Measurements from ENCODE around the gene NSMCE4A.
"Not testable (repeated sequence)": the region's sequence is repeated elsewhere in the genome, so short reads cannot be mapped to it uniquely, and the experiment has no call there.

Gene NSMCE4A

DNA sequence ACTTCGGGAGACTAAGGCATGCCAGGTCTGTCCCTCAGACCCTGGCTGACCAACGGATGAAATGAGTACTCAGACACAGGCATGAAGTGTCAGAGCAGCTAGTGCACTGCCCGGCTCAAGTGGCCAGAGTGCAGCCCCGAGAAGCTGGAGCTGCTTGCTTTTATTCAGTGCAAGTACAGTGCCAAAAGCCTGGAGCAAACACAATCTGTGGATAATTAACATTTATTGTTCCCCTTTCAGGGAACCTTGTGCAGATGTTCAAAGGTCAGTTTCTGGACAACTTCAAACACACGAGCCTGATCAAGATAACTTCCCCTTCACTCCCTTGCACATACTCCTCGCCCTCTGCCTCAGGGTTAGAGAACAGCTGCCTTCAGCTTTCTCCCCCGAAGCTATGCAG is 39.3 kb downstream of the NSMCE4A start:
- DNase-seq: peak; percentile 47 to 60

DNA sequence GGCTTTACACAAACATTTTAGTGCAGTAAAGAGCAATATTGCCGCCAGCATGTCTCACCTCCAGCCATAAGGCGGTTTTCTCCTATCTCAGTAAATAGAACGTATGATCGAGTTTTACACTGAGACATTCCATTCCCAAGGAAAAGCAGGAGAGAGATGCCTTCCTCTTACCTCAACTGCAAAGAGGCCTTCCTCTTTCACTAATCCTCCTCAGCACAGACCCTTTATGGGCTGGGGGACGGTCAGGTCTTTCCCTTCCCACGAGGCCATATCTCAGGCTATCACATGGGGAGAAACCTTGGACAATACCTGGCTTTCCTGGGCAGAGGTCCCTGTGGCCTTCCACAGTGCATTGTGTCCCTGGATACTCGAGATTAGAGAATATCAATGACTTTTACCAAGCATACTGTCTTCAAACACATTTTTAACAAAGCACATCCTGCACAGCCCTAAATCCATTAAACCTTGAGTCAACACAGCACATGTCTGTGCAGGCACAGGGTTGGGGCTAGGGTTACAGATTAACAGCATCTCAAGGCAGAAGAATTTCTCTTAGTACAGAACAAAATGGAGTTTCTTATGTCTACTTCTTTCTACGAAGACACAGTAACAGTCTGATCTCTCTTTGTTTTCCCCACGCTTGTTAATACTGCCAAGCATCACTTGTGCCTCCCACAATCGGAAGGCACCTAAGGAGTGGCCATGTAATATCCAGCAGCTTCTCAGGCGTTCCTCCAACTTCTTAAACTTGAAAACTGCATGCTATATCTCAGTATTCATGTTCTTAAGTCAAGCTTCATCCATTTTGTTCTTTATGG is 44.5 kb downstream of the NSMCE4A start:
- DNase-seq: not testable (repeated sequence)

DNA sequence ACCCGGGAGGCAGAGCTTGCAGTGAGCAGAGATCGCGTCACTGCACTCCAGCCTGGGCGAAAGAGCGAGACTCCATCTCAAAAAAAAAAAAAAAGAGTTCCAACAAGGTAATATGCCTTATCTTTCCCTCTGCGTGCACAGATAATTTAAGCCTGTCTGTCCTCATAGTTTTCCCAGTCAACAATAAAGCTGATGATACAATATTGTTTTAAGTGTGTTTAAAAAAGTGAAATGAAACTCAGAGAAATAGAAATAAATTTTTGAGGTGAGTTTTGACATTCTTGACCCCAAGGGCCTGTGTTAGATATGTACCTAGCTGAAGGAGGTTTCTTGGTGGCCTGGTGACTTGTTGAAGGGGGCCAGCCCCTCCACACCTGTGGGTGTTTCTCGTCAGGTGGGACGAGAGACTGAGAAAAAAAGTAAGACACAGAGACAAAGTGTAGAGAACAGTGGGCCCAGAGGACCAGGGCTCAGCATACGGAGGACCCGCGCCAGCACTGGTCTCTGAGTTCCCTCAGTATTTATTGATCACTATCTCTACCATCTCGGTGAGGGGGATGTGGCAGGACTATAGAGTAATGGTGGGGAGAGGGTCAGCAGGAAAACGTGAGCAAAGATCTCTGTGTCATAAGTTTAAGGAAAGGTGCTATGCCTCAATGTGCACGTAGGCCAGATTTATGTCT is 45.3 kb downstream of the NSMCE4A start:
- DNase-seq: not testable (repeated sequence)

DNA sequence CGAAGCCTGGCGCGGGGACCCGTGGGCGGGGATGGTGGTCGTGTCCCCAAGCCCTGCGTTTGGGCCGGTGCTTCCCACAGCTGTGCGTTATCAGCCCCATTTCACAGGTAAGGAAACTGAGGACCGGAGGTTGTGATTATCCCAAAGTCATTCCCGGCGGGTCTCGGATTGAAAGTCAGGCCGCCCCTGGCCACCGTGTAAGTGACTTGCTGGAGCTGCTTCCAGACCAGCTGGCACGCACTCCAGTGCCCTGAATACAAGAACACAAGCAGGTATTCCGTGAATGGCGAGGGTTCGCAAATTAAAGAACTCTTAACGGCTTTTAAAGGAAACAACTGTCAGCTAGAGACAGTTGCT is 46.5 kb downstream of the NSMCE4A start:
- peak in 1 of 2 experiments; percentile 19 for DNase-seq

DNA sequence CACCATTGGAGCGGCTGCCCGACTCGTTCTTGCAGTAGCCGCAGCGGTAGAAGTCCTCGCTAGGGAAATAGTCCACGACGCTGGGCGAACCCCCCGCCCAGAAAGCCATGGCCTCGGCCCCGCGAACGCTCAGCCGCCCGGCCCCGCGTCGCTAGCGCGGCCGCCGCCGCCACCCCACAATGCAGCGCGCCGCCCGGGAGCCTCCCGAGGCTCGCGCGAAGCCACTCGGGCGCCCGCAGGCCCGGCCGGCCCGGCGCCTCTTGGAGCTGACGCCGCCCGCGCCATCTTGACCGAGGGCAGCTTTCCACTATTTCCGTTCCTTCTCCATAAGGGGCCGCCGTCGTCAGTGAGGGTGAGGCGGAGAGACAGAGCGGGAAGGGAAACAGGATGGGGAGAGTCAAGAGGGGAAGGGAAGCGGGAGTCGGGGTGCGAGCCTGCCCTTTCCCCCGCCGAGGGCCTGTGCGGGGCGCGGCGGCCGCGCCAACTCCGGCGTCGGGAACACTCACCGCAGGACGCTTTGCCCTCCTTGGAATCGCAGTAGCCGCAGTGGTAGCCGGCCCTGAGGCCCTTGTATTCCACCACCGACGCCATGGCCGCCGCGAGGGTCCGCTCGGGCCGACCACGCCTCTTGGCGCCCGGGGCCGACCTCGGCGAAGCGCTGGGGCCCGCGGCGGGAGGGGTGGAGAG is 47.0 kb downstream of the NSMCE4A start, which contains the start of gene ATE1:
TSS of gene ATE1 (minus strand) at position 191 of the 687 bp plus-strand sequence. CDS start at position 109, 82 bp downstream.
- peak; percentile 94 to 96 for DNase-seq

DNA sequence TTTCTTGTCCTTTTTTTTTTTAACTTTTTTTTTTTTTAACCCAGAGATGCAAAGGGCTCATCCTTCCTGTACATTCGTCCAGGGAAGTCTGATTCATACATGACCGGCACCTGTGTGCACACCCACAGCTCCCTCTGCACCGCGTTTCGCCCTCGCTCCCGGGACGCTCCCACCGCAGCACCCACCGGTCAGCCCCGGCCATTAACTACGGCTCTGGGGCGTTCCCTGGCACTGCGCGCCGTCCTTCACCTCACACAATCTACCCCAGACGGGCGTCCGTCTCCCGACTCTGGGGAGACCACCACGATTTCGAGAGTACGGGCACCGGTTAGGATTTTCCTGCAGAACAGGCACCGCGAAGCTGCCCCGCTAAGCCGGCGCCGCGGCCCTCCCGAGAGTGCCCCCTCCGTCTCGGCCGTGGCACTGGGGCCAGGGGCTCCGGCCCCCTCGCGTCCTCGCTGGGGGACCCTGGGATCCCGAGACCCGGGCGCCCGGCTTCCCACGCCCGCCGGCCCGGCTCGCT is 47.6 kb downstream of the NSMCE4A start:
- DNase-seq: peak; percentile 61 to 62

DNA sequence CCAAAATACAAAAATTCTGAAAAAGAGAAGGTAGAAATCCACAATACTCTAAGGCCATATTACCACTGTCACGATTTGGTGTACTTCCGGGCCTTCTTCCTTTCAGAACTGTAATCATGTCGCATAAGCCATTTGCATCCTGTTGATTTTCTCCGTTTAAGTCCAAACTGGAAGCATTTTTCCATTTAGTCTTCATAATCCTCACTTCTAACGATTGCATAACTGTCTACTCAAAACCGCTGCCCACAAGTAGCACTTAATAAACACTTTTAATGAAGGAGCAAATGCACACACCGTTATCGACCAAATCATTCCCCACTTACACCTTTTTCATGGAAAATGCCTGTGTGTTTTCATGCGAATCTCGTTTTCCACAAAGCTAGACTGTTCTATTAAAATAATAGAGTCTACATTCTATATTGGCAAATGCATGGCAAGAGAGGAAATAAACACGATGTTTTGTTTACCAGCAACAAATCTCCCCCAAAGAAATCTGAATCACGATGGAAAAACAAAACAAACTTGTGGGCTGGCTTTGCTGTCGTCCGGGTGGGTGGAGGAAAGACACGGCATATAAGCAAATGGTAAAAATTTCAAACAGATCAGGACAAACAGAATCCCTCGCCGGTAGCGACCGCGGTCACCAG is 48.2 kb downstream of the NSMCE4A start:
- peak; percentile 62 to 63 for DNase-seq

DNA sequence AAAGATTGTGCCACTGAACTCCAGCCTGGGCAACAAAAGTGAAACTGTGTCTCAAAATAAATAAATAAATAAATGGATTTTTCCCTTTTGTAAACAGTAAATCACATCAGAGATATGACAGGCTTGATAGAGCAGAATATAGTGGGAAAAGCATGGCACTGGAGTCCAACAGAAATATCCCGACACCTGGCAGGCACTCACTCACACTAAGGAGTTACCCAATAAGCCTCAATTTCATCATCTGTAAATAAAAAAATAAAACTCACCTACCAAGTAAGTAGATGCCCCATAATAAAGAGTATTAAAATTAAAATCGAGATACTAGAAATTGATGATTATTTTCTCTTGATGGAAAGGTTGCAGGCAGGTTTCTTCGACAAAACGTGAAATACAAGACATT is 48.9 kb downstream of the NSMCE4A start:
- DNase-seq: no peak

DNA sequence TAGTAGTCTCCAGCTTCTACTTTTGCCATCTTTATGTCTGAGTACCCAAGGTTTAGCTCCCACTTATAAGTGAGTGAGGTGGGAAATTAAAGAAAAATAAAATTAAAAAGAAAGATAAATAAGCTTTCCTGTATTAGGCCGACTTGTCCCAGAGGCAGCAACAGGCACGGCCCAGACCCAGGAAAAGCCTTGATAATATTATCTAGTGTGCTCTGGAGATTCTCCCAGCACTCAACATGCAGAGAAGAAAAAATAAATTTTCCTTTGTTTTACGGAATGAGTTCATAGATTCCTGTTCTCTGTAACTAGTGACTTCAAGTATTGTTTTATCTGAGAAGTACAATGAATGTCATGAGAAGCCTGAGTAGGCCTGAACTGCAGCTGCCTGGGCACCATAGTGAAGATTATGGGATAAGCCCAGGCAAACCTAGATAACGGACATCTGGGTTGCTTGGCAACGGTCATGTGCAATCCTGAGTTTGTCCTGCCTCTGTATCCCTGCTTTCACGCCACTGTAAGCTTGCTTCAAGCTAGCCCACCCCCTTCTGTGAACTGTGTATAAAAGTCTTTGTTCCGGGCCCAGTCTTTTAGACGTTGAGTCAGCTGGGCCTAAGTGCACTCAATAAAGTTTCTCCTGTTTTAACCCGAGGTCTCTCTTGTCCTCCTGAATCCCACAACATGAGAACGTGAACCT is 53.6 kb downstream of the NSMCE4A start:
- DNase-seq: no peak

DNA sequence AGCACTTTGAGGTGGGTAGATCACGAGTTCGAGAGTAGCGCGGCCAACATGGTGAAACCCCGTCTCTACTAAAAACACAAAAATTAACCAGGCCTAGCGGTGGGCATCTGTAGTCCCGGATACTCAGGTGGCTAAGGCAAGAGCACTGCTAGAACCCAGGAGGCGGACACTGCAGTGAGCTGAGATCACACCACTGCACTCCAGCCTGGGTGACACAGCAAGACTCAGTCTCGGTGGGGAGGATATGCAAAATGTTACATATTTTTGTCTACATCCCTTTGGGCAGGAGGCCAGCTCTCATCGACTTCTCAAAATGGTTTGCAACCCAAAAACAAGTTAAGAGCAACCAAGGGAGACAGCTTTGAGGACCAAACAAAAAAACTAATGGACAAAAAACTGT is 55.4 kb downstream of the NSMCE4A start:
- DNase-seq: no peak

DNA sequence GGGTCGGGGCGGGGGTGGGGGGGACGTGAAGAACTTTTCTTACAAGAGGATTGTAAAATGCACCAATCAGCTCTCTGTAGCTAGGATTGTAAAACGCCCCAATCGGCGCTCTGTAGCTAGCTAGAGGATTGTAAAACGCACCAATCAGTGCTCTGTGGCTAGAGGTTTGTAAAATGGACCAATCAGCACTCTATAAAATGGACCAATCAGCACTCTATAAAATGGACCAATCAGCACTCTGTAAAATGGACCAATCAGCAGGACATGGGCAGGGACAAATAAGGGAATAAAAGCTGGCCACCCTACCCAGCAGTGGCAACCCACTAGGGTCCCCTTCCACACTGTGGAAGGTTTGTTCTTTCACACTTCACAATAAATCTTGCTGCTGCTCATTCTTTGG is 56.2 kb downstream of the NSMCE4A start:
- not testable (repeated sequence) for DNase-seq

DNA sequence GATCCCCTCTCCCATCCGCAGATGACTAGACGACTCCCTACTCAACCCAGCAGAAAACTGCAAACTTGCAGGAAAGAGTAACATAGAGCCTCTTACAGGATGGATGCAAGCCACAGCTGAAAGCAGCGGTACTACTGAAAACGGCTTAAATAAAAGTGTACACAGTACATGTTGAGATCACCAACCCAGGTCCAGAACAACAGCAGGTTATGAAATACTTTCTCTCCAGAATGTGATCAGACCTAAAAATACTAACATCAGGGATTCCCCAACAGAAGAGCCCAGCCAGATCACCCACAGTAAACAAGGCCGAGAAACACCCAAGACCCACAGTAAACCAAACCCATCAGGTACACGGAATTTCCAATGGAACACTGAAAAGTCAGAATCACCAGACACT is 60.4 kb downstream of the NSMCE4A start:
- no peak for DNase-seq

DNA sequence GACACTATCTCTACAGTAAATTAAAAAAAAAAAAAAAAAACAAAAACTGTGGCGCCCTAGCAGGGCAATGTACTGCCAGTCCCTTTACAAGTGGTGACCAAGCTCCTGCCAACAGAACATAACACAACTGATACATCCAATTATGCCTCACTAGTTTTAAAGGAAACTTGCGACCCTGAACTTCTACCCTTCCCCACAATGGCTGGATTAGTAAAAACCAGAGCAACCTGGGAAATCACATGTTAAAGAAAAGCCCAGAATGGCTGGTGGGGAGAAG is 63.7 kb downstream of the NSMCE4A start:
- no peak for DNase-seq

DNA sequence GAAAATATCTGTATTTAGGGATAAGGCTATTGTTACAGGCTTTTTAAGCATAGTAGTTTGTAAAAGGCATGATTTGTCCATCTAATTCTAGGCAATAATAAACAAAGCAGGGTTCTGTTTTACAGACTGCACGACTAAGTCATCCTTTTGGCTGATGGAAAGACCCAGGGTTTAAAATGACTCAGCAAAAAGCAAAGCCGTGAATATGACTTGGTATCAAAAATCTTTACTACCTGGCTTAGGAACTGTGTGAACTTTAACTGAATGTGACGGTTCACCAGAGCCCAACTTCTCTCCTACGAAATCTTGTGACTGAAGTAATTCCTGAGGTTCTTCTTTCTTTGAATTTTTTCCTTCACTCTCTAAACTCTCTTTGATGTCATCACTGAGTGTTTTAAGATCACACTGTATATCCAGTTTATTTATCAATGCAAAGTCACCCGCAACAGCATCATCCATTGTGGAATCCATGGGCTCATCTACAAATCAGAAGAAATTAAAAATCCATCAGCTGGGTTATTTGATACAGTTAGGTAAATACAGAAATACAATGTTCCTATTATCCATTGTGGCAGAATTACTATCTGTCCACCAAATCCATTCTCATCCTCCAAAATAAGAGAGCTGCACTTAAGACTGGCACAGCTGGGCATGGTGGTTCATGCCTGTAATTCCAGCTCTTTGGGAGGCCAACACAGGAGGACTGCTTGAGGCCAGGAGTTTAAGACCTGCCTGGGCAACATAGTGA is 64.2 kb downstream of the NSMCE4A start:
- DNase-seq: no peak
